HUES64 (cell line): Measurements from ENCODE around the gene CPOX.

Experiments used
- H3K27ac ChIP-seq: 2 replicates; pipeline ENCODE4 v1.7.0; 2013; ENCODE audit warnings: low read depth, low read length, inconsistent platforms
- H3K27me3 ChIP-seq: 2 replicates; pipeline ENCODE4 v1.6.1; 2013; ENCODE audit warnings: mild to moderate bottlenecking, low read length; ENCODE audit not compliant: insufficient read depth
- H3K36me3 ChIP-seq: 2 replicates; pipeline ENCODE4 v1.6.1; 2013; ENCODE audit warnings: mild to moderate bottlenecking, low read length; ENCODE audit not compliant: insufficient read depth
- H3K4me1 ChIP-seq: 2 replicates; pipeline ENCODE4 v1.6.1; 2013; ENCODE audit warnings: mild to moderate bottlenecking, low read length, moderate library complexity; ENCODE audit not compliant: insufficient read depth
- H3K4me3 ChIP-seq: 2 replicates; pipeline ENCODE4 v1.5.1; 2013; ENCODE audit warnings: mild to moderate bottlenecking, low read length, moderate library complexity
- H3K9ac ChIP-seq: 2 replicates; pipeline ENCODE4 v1.6.1; 2013; ENCODE audit warnings: mild to moderate bottlenecking, low read depth, low read length
- H3K9me3 ChIP-seq: 2 replicates; pipeline ENCODE4 v1.6.1; 2013; ENCODE audit warnings: low read depth, low read length; ENCODE audit not compliant: insufficient read depth
- WGBS: fragments of 150-250, 120-280 bp; methylation state at CpG from one replicate; pipeline ENCODE4 v1.1.7; 2013; ENCODE audit warnings: missing lambda C conversion rate; 5-methylcytosine and 5-hydroxymethylcytosine counted together

CPOX gene

GRCh38 chr3:98532709-98533571 lies 60.5 kb downstream of the CPOX start:
- 95% methylated on average over 6 of the region's 6 CpGs for WGBS
- Histone ChIP-seq H3K4me1 (peaks cover 7% of the 10 kb centered on the region; the same call in 1 of the 2 replicates), H3K27me3 (no peaks in the 10 kb centered on the region), H3K4me3 (no peak overlapping the region), H3K27ac (no peak overlapping the region), H3K36me3 (no peaks in the 10 kb centered on the region), H3K9ac (no peak overlapping the region), H3K9me3 (no peaks in the 10 kb centered on the region)

- H3K27me3 ChIP-seq, result no peaks in the 10 kb centered on the region
- WGBS, result 94% methylated on average over 5 of the region's 5 CpGs
- H3K36me3 ChIP-seq, result no peaks in the 10 kb centered on the region
- peaks cover 10% of the 10 kb centered on the region; the same call in 1 of the 2 replicates for H3K4me1 ChIP-seq
- no peak overlapping the region for H3K9ac ChIP-seq
- H3K4me3 ChIP-seq, result no peak overlapping the region
- no peak overlapping the region for H3K27ac ChIP-seq
- H3K9me3 ChIP-seq, result no peaks in the 10 kb centered on the region
Observed at GRCh38 chr3:98532275-98532637, 61.2 kb downstream of the CPOX start.

DNA sequence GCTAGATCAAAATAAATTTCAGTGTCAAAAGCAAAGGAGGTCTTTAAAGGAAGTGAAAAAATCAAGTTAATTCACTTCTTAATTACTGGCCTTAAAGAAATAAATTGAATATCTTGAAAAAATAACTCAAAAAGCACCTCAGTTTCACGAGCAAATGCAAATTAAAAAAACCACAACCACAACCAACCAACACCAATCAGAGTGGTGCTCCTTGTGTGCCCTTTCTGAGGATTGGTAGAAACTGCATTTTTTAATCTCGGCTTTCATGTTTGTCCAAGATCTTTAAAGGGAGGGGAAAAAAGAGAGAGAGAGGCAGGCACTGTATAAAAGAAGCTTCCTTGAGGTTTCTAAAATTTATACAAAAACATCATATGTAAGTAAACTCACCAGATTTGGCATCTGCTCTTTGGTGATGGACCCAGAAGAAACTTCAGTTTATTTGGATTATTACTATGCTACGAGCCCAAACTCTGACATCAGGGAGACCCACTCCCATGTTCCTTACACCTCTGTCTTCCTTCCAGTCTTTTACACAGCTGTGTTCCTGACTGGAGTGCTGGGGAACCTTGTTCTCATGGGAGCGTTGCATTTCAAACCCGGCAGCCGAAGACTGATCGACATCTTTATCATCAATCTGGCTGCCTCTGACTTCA lies 61.7 kb downstream of the CPOX start, which contains the start of gene GPR15:
Gene GPR15 (plus strand): TSS at position 357 of the 653 bp plus-strand sequence. CDS start 56 bp downstream, at position 413.
- no peak within 1 kb of the TSS for H3K27ac ChIP-seq
- H3K9me3 ChIP-seq, result no peaks in the 10 kb centered on the region
- no peak within 1 kb of the TSS for H3K4me3 ChIP-seq
- no peaks in the 10 kb centered on the region for H3K27me3 ChIP-seq
- 97% methylated on average over 7 of the region's 7 CpGs for WGBS
- no peak within 1 kb of the TSS for H3K9ac ChIP-seq
- no peaks in the 10 kb centered on the region for H3K36me3 ChIP-seq
- peaks cover 10% of the 10 kb centered on the region; the same call in 1 of the 2 replicates for H3K4me1 ChIP-seq

DNA sequence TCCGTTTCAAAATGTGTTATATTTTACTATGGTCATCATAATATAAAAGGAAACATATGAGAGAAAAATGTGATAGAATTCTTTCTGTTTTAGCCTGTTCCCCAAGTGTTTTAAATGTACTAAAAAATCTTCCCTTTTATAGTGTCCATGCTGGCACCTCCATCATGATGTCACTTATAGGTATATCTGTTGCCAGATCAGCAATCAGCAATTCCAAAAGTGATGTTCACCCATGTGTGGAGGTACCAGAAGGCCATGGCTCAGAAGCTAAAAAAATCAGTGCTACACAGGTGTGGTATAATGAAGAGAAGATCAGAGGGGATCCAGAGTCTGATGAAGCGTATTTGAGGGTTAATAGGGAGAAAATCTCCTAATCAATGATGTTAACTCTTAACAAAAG lies 62.7 kb downstream of the CPOX start:
- Histone ChIP-seq H3K27me3 (no peaks in the 10 kb centered on the region), H3K36me3 (no peaks in the 10 kb centered on the region), H3K27ac (no peak overlapping the region), H3K4me3 (no peak overlapping the region), H3K4me1 (peaks cover 10% of the 10 kb centered on the region; the same call in 1 of the 2 replicates), H3K9me3 (no peaks in the 10 kb centered on the region), H3K9ac (no peak overlapping the region)
- WGBS, result 76% methylated on average over 2 of the region's 2 CpGs

DNA sequence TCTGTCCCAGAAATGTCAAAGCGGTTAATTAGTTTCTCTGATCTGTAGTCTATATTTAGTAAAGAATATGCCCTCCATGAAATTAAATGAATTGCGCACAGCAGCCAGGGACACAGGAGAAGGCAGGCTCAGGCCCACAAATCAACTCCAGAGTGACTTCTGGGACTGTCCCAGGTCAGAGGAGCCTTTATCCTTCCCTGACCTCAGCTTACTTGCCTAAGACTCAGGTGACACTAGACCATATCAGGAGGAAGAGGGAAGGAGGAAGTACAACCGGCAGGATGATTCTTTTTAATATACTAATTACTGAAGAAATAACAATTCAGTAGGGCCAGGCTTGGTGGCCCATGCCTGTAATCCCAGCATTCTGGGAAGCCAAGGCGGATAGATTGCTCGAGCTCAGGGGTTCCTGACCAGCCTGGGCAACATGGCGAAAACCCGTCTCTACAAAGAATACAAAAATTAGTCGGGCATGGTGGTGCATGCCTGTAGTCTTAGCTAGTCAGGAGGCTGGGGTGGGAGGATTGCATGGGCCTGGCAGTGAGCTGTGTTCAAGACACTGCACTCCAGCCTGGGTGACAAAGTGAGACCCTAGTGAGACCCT lies 63.5 kb downstream of the CPOX start:
- Histone ChIP-seq H3K36me3 (no peaks in the 10 kb centered on the region), H3K27me3 (no peaks in the 10 kb centered on the region), H3K9me3 (no peaks in the 10 kb centered on the region), H3K9ac (no peak overlapping the region), H3K4me1 (peaks cover 10% of the 10 kb centered on the region; the same call in 1 of the 2 replicates), H3K4me3 (no peak overlapping the region), H3K27ac (no peak overlapping the region)
- 96% methylated on average over 7 of the region's 8 CpGs for WGBS
